Neuronal stem cell (in vitro differentiated cells): ENCODE results near the gene RNF13.

Experiments used
- DNase-seq: peaks from one replicate; pipeline ENCODE4 v3.0.0-alpha.2; 2013; ENCODE audit warnings: low spot score
- H2AFZ ChIP-seq: one replicate; pipeline ENCODE4 v1.6.1; 2013; ENCODE audit warnings: mild to moderate bottlenecking, low read length, inconsistent platforms
- H2AK5ac ChIP-seq: 2 replicates; pipeline ENCODE4 v1.6.1; 2013; ENCODE audit warnings: low read depth, mild to moderate bottlenecking, inconsistent platforms, low read length, moderate library complexity, mixed read lengths
- H2BK120ac ChIP-seq: 2 replicates; pipeline ENCODE4 v1.6.1; 2013; ENCODE audit warnings: low read depth, mild to moderate bottlenecking, inconsistent platforms, low read length, moderate library complexity, mixed read lengths
- H2BK12ac ChIP-seq: one replicate; pipeline ENCODE4 v1.6.1; 2013; ENCODE audit warnings: low read length, inconsistent platforms
- H2BK15ac ChIP-seq: 2 replicates; pipeline ENCODE4 v1.6.1; 2013; ENCODE audit warnings: mild to moderate bottlenecking, low read length, inconsistent platforms, mixed read lengths
- H2BK5ac ChIP-seq: one replicate; pipeline ENCODE4 v1.6.1; 2013; ENCODE audit warnings: inconsistent platforms, mild to moderate bottlenecking, low read length, moderate library complexity
- H3K14ac ChIP-seq: one replicate; pipeline ENCODE4 v1.6.1; 2013; ENCODE audit warnings: low read length, inconsistent platforms
- H3K18ac ChIP-seq: 2 replicates; pipeline ENCODE4 v1.6.1; 2013; ENCODE audit warnings: low read length, inconsistent platforms
- H3K23ac ChIP-seq: 2 replicates; pipeline ENCODE4 v1.6.1; 2013; ENCODE audit warnings: low read depth, mild to moderate bottlenecking, mixed read lengths, low read length, inconsistent platforms; ENCODE audit not compliant: poor library complexity
- H3K27ac ChIP-seq: replicated peaks from 3 replicates; pipeline ENCODE4 v1.5.1; 2013; ENCODE audit warnings: low read length, inconsistent platforms
- H3K27me3 ChIP-seq, 3 experiments: 2 replicates each; pipeline ENCODE4 v1.6.1; 2013; ENCODE audit warnings: low read length in 3 of 3, mild to moderate bottlenecking in 2 of 3, inconsistent platforms in 1 of 3, low read depth in 1 of 3, mixed read lengths in 1 of 3, moderate library complexity in 1 of 3; ENCODE audit not compliant: control insufficient read depth in 3 of 3, insufficient read depth in 3 of 3
- H3K36me3 ChIP-seq, 2 donors: replicated peaks in 1 of 2; 2 replicates each; pipeline ENCODE4 v1.6.1; 2013; ENCODE audit warnings: low read length in 2 of 2; ENCODE audit not compliant: control insufficient read depth in 2 of 2, insufficient read depth in 2 of 2
- H3K4ac ChIP-seq: 2 replicates; pipeline ENCODE4 v1.6.1; 2013; ENCODE audit warnings: inconsistent platforms, mild to moderate bottlenecking, low read length, moderate library complexity
- H3K4me1 ChIP-seq, 2 donors: 1 replicate in 1 of 2; 2 replicates in 1 of 2; pipeline ENCODE4 v1.6.1; 2013; ENCODE audit warnings: low read length in 2 of 2, low read depth in 1 of 2; ENCODE audit not compliant: control insufficient read depth in 2 of 2, insufficient read depth in 1 of 2
- H3K4me2 ChIP-seq: one replicate; pipeline ENCODE4 v1.6.1; 2013; ENCODE audit warnings: mild to moderate bottlenecking, low read length, inconsistent platforms; ENCODE audit not compliant: insufficient read depth, poor library complexity, severe bottlenecking
- H3K4me3 ChIP-seq, 2 donors: 2 replicates each; pipeline ENCODE4 v1.5.1; 2013; ENCODE audit warnings: low read length in 2 of 2, mild to moderate bottlenecking in 2 of 2, inconsistent platforms in 1 of 2, moderate library complexity in 1 of 2
- H3K79me1 ChIP-seq: one replicate; pipeline ENCODE4 v1.6.1; 2013; ENCODE audit warnings: low read depth, mild to moderate bottlenecking, inconsistent platforms, low read length, moderate library complexity
- H3K9ac ChIP-seq: one replicate; pipeline ENCODE4 v1.6.1; 2013; ENCODE audit warnings: mild to moderate bottlenecking, low read depth, low read length, inconsistent platforms; ENCODE audit not compliant: poor library complexity
- H3K9me3 ChIP-seq, 2 donors: replicated peaks in 1 of 2; 2 replicates each; pipeline versions ENCODE3 to v1.6.1; 2013; ENCODE audit warnings: low read length in 2 of 2, mild to moderate bottlenecking in 2 of 2, inconsistent platforms in 1 of 2, low read depth in 1 of 2, mixed read lengths in 1 of 2, moderate library complexity in 1 of 2; ENCODE audit not compliant: control insufficient read depth in 2 of 2, insufficient read depth in 1 of 2
- H4K8ac ChIP-seq: one replicate; pipeline ENCODE4 v1.6.1; 2013; ENCODE audit warnings: low read depth, mild to moderate bottlenecking, inconsistent platforms, low read length, moderate library complexity
- H4K91ac ChIP-seq: one replicate; pipeline ENCODE4 v1.6.1; 2013; ENCODE audit warnings: low read length, low read depth, mild to moderate bottlenecking, inconsistent platforms; ENCODE audit not compliant: poor library complexity
- WGBS, 2 donors: extraction: QIAGEN DNeasy Blood & Tissue Kit; methylation state at CpG; one replicate each; pipeline ENCODE4 v1.1.7; 2013; ENCODE audit warnings: missing lambda C conversion rate in 2 of 2, mixed read lengths in 1 of 2; ENCODE audit not compliant: insufficient read length in 2 of 2, insufficient replicate concordance in 1 of 2; ENCODE audit errors: extremely low coverage in 2 of 2; 5-methylcytosine and 5-hydroxymethylcytosine counted together

RNF13 gene

DNA sequence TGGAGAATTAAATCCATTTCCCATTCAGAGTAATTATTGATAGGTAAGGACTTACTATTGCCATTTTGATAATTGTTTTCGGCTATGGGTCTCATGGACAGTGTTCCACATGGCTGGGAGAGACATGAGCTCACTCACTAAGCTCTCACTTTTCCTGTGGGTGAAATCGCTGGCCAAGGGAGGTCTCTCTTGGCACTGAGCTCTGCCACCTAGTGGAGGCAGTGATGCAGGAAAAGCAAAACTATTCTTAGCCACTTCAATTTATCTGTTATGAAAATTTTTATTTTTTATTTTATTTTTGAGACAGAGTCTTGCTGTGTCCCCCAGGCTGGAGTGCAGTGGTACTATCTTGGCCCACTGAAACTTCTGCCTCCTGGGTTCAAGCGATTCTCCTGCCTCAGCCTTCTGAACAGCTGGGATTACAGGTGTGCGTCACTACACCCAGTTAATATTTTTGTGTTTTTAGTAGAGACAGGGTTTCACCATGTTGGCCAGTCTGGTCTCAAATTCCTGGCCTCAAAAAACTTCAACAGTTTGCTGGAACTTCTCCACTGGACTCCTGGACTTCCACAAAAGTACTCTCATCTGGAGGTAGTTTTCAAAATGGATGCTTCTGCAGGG is 4.7 kb upstream of the RNF13 start:
- Histone ChIP-seq H2BK12ac (no peak overlapping the region), H3K4me3 (no peak overlapping the region), H3K23ac (no peak overlapping the region), H4K8ac (no peak overlapping the region), H3K27ac (no peak overlapping the region), H3K14ac (no peak overlapping the region), H4K91ac (no peak overlapping the region), H2AK5ac (no peak overlapping the region), H3K4me1 (peaks cover 0 to 6% of the 10 kb centered on the region in 2 donors), H3K4me2 (no peak overlapping the region), H3K27me3 (no peaks in the 10 kb centered on the region), H3K18ac (no peak overlapping the region), H2BK120ac (no peak overlapping the region), H3K79me1 (no peaks in the 10 kb centered on the region), H3K9ac (no peak overlapping the region), H3K36me3 (no peaks in the 10 kb centered on the region), H3K4ac (no peak overlapping the region), H3K9me3 (no peaks in the 10 kb centered on the region), H2BK5ac (no peak overlapping the region), H2BK15ac (no peak overlapping the region), H2AFZ (peak overlapping the region; percentile 21)
- DNase-seq, result peak; percentile 18
- no CpG with 5 or more reads among the region's 4 CpGs for WGBS, 2 donors

DNA sequence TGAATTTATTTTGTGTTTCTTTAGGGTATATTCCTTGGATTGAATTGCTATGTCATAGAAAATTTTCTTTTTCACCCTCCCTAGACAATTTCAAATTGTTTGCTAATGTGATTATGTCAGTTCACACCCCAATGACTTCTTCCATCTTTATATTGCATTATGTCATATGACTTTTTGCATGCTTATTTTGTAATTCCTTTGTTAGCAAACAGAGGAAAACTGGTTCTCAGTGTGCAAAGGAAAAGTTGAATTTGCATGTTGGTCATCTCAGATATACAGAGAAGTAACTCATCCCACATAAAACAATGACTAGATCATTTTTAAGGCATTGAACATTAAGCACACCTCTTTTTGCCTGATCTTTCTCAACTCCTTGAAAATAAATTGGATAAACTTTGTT is 3.3 kb upstream of the RNF13 start:
- H3K36me3 ChIP-seq, result no peaks in the 10 kb centered on the region
- no peaks in the 10 kb centered on the region for H3K27me3 ChIP-seq
- no peak overlapping the region for H4K8ac ChIP-seq

DNA sequence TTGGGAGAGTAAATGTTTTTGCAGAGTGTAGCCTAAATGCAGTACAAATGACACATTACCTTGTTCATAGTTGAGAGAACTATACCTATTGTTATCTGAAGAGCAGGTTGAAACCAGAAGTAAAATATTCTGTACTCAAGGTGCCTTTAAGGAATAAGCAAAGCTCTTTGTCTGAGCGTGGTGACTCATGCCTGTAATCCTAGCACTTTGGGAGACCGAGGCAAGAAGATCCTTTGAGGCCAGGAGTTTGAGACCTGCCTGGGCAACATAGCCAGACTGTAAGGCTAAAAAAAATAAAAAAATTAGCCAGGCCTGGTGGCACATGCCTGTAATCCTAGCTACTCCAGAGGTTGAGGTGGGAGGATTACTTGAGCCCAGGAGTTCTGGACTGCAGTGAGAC is 2.2 kb upstream of the RNF13 start:
- Histone ChIP-seq H3K27ac (no peak overlapping the region), H2BK5ac (no peak overlapping the region), H3K4me2 (no peak overlapping the region), H3K14ac (no peak overlapping the region), H2BK15ac (no peak overlapping the region), H2BK120ac (no peak overlapping the region), H2BK12ac (no peak overlapping the region), H3K4me3 (no peak overlapping the region), H3K9me3 (no peaks in the 10 kb centered on the region), H3K18ac (no peak overlapping the region), H4K8ac (no peak overlapping the region), H3K36me3 (no peaks in the 10 kb centered on the region), H3K79me1 (no peaks in the 10 kb centered on the region), H2AFZ (no peak overlapping the region), H3K23ac (no peak overlapping the region), H2AK5ac (no peak overlapping the region), H3K27me3 (no peaks in the 10 kb centered on the region), H3K4me1 (peaks cover 0 to 12% of the 10 kb centered on the region in 2 donors), H3K4ac (no peak overlapping the region), H4K91ac (no peak overlapping the region), H3K9ac (no peak overlapping the region)
- no CpG with 5 or more reads among the region's 2 CpGs for WGBS, 2 donors
- DNase-seq, result no peak

More for the DNA sequence above, 3.3 kb upstream of the RNF13 start:
- Histone ChIP-seq H3K4me1 (peaks cover 0 to 6% of the 10 kb centered on the region in 2 donors), H2BK12ac (no peak overlapping the region), H3K4ac (no peak overlapping the region), H2BK120ac (no peak overlapping the region), H3K14ac (no peak overlapping the region), H2BK15ac (no peak overlapping the region), H3K9me3 (no peaks in the 10 kb centered on the region), H3K4me2 (no peak overlapping the region), H3K79me1 (no peaks in the 10 kb centered on the region), H3K23ac (no peak overlapping the region), H3K4me3 (no peak overlapping the region), H3K27ac (no peak overlapping the region), H3K18ac (no peak overlapping the region), H4K91ac (no peak overlapping the region), H2BK5ac (no peak overlapping the region), H2AK5ac (no peak overlapping the region), H2AFZ (no peak overlapping the region), H3K9ac (no peak overlapping the region)
- no peak for DNase-seq

DNA sequence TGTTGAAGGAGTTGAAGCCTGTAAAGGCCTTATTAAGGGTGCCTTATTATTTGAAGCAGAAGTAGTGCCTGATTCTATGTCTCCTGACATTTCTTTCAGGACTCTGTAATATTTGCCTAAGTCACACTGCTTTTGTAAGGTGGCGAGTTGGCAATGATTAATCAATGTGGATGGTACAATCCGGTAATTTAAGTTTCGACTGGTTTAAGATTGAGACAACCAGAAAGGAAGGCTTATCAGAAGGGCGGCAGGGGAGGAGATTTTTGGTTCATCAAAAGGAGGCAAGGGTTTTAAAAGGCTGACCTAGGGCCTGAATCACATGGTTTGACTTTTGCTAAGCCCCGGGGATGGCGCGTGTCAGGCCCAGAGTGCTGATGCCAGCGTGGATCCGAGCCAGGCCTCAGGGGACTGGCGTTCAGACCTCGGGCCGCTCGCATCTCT is 830 bp upstream of the RNF13 start:
- DNase-seq, result no peak
- Histone ChIP-seq H3K27ac (no peak overlapping the region), H2BK15ac (peak overlapping the region; percentile 40), H4K91ac (no peak overlapping the region), H3K79me1 (no peaks in the 10 kb centered on the region), H2BK5ac (peak overlapping the region; percentile 56), H3K4ac (no peak overlapping the region), H3K9me3 (no peaks in the 10 kb centered on the region), H3K23ac (peak overlapping the region; percentile 67), H3K9ac (peak overlapping the region; percentile 83), H3K18ac (peak overlapping the region; percentile 95), H3K14ac (no peak overlapping the region), H3K4me2 (peak overlapping the region; percentile 85), H2AK5ac (no peak overlapping the region), H2BK120ac (no peak overlapping the region), H2AFZ (peak overlapping the region; percentile 97), H4K8ac (no peak overlapping the region), H3K27me3 (no peaks in the 10 kb centered on the region), H2BK12ac (peak overlapping the region; percentile 14), H3K4me3 (peak overlapping the region; percentile 76 to 79), H3K4me1 (peaks cover 0 to 12% of the 10 kb centered on the region in 2 donors), H3K36me3 (no peaks in the 10 kb centered on the region)
- WGBS, 2 donors, result no CpG with 5 or more reads among the region's 13 CpGs
